HG02678 (cell line): ENCODE results near the gene CSMD2.

ENCODE experiments used
- ATAC-seq: cut with Tn5 transposase; IDR thresholded peaks from one replicate; pipeline ENCODE4 v1.9.1; 2021; ENCODE audit warnings: mild to moderate bottlenecking, moderate library complexity; ENCODE audit not compliant: unreplicated experiment

CSMD2 gene

DNA sequence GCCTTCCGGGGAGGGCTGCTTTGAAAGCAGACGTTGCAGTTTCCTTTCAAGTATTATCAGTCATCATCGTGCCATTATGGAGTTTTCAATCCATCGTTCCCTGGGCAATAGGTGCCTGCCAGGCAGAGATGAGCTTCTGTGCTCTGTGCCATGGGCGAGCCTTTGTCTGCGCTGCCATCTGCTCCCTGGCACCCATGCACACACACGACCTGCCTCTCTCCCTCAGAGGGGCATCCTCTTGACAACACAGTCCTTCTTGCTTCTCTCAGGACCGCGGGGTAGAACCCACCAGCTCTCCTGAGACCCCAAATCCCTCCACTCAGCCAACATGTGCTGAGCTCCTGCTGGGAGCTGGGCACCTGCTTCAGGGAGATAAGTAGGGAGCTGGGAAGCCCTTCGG, 151.9 kb downstream of the CSMD2 start:
- ATAC-seq, result no peak

DNA sequence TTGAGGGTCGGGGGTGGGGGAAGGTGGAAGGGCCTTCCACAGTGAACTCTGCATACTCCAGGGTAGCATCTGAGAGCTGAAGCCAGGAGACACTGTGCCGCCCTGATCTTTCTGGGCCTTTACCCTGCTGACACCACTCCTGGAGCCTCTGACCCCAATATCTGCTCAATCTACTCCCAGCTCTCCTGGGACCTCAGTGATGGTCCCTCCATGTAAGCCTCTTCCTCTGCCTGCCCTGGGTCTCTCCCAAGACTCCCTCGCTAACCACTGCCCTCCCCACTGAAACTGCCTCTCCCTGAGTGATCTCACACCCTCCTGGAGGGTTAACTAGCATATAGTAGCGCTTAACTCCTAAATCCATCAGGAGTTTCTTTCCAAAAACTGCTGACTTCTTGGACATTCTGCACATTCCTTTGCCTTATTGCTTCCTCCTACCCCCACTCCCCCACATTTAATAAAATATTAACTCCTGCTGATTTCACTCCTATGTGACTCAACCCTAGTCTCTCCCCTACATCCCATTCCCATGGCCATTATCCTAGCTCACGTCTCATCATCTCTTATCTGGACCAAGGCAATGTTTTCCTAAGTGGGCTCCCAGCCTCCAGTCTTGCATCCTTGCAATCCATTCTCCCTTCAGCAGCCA, 155.6 kb downstream of the CSMD2 start:
- ATAC-seq, result no peak

DNA sequence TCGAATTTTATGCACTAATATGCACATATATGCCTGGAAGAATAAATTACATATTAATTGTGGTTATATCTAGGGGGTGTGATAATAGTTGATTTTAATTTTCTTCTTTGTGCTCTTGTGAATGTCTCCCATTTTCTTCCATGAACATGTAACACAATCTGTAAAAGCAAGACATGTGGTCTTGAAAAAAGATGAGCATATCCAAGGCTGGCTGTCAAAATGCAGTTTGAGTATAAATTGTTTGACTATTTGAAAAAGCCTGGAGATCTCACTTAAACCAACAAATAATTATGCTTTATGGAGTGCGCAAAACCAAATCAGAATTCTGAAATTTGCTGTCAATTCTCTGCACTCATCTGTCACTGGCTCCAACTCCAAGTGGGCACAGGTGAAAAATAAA, 157.3 kb downstream of the CSMD2 start:
- ATAC-seq, result no peak

DNA sequence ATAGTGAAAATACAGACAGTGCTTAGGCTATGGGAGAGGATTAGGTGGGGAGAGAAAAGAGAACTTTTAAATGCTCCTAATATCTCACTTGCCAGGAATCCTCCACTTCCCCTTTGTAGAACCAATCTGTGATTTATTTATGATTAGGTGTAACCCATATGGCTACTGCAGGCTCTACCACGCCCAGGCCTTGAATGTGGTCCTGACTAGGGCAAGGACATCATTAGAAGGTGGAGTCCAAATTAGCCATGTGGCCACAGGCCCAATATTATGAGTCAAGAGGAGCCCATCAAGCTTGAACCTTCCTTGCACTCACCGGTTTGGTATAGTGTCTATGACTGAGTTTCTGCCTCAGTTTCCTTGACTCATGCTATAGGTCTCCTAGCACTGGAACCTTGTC, 159.7 kb downstream of the CSMD2 start:
- no peak for ATAC-seq

DNA sequence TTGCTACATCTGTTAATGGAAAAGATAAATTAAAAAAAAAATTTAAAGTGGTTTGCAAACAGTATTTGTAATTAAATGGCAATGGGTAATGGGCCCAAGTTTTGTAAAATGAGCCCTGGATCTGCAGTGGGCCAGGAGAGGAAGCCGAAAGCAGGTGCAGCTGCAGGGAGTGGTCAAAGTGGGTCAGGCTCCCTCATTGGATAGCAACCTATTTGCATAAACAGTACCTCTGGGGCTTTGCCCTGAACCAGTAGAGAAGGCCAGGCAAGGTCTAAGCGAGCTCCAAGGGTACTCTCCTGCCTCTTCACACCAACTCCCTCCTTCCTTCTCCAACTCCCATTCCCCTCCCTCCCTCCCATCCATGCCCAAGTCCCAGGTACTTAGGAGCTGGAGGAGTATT, 162.2 kb downstream of the CSMD2 start:
- no peak for ATAC-seq

DNA sequence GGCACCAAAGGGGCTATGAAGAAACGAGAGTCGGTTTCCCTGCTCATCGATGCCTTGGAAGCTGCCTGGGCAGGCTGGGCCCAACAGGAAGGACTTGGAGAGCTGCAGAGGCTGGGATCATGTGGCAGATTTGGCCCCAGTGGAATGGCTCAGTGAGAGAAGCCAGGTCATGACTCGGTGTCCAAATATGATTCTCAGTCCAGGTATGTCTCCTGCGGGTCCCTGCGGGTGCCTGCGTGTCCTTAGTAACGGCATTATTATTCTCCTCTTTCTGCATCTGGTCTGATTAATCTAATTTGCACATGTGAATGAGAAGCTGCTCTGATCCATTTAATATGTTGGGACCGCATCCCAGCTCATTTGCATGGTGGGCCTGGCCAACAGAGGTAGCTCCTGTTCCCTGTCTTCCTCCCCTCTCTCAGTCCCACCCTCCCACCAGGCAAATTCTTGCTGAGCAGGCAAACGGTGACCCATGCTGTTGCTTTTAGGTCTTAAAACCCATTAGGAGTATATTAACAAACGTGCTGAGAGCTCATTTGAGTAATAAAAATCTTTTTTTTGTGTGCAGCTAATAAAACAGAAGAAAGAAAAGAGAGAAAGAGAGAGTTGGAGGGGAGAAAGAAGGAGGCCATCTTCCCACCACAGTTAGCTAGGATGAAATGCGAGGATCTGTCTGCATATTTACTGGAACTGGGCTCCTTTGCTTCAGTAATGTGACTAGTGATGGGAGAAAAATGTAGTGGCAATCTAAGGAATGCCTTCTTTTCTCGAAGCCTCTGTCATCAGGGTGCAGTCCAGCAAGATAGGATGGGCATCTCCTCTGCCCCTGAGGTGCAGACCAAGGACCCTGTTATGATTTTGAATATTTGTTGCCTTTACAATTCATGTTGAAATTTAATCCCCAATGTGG, 167.6 kb downstream of the CSMD2 start:
- no peak for ATAC-seq

DNA sequence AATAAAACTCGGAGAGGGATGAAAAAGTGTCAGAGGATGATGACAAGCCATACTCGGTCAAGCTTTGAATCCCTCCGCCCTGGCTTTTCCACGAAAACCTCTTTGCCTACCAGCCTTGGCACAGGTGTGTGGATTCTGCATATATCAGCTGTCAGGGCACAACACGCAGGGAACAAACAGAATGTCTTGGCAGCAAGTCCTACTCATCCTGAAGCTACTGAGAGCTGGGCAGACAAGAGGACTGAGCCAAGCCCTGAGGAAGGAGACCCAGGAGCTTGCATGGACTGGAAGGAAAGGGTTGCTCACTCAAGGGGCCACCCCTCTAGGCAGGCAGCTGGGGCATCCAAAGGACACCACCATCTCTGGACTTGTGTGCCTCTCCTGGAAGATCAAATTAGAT, 168.7 kb downstream of the CSMD2 start:
- ATAC-seq, result no peak

DNA sequence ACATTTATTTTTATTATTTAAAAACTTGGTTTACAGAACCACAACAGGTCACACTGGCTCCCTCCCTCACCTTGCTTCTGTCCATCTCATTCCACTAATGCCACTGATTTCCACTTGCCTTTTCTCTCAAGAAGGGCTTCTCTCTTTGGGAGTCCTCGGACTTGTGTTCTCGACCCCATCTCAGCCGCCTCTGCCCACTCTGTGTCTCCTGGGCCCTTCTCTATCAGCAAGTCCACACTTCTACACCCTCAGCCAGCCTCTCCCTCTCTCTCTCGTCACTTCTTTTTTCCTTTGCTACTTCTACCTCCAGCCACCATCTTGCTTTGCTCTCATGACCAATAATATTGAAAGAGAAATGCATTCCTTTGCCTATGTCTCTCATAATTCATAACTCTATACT, 171.7 kb downstream of the CSMD2 start:
- no peak for ATAC-seq

DNA sequence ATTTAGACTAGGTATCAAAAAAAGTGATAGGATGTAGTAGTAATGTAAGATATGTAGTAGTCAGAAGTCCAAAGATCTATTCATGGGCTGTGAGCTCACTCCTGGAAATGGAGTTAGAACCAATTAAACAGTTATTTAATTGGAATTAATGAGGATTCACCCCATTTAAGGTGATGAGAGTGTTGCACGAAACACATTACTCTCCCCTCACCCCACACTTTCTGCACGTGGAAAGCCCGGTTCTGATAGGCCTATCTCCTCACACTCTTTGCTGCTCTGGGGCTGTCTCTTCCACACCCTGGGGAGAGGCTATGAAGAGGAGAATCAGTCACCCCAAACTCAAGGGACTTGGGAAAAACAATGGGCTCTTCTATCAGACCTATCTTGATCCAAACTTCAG, 174.7 kb downstream of the CSMD2 start:
- no peak for ATAC-seq

DNA sequence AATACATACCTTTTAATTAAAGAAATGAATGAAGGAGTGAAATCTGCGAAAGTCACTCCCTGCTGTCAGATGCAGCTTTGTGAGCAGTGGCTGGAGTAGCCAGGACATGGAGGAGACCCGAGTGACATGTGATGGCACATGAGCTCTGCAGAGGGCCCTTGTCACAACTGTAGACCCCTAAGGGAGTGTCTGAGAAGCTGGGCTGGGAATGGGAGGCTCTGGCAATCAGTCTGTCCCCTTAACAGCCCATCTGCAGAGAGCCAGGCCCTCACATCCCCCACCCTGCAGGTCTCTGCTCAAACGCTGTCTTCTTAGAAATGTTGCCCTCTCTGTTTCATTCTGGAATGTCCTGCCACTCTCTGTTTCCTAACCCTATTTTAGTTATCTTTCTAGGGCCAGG, 176.9 kb downstream of the CSMD2 start:
- ATAC-seq, result no peak

DNA sequence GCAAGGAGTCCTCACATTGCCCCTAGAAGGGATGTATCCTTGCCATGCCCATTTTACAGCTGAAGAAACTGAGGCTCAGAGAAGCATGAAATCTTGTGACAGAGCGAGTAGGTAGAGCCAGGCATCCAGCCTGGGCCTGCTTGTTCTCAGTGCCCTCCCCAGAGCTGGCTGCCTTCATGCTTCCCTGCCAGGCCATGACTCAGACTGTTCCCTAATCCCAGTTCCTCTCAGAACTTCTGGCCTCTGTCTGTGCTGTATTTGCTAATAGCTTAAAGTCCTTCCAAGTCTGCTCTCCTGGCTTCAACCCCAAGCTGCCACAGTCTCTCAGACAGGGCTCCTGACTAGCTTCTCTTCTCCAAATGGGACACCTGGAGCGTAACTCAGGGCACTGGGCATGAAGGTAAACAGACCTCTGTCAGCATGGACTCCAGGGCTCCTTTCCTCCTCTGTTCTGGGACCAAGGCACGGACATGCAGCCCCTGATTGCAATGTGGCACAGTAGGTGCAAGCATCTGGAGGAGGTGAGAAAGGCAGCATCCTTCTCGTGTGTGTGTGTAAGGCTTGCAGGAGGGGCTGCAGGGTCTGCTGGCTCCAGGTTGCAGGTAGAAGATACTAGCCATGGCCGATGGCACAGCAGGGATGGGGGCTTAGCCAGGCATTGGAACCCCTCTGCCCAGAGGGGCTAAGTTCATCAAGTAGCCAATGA, 178.5 kb downstream of the CSMD2 start:
- ATAC-seq, result no peak

DNA sequence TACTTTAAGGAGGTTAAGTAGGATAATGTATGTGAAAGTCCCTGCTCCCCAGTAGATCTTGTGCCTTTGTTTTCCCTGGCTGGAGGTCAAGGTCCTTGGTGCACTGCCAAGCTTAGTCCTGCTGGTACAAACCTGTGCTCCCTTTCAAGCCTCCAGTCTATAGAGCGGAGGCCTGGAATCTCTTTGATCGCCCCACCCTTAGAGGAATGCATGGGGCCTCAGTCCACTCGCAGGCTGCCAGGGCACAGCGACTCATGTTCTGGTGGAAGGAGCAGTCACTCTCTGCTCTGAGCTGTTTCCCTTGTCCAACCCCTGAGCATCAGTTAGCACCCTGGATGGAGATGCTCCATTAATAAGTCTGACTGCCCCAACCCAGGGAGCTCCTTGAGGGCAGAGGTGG, 179.4 kb downstream of the CSMD2 start:
- ATAC-seq, result no peak

DNA sequence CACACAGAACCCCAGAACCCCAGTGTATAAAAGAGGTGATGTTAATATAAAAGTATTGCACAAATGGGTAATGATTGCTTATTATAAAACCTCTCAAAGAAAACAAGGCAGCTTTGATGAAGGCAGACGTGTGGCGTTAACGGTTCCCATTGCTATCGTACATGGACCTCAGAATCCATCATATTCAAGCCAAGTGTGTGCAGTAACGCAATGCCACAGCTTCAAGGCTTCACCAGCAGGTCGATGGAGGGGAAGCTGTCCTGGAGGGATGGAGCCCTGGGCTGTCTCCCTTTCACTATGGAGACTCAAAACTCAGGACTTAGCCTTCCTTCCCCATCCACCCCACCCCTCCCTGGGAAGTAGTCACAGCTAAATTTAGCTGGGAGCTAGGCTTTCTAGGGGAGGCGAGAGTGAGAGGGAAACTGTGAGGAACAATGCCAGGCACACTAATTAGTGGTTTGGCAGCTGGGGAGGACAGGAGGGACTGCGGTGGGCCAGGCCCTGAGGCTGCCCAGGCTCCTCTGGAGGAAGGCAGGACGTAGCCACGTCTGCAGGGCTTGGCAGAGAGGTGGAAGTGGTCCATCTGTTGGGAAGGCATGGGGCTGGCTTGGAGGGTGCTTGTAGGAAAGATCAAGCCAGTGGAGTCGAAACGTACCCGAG, 180.0 kb downstream of the CSMD2 start:
- ATAC-seq, result no peak

DNA sequence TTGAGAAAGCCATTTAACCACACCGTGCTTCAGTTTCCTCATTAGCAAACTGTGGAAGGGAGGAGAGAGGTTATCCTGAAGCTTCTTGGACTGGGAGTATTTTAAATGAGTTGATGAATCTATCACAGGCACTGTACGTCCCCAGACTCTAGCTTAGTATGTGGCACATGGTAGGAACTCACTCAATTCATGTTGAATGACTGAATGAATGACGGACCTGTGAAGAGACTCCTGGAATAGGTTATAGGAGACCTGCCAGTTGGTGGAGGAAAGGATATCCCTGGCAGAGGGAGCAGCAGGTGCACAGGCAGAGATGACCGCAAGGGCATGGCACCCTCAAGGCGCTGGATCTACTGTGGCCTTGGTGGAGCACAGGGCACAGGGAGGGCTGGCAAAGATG, 182.6 kb downstream of the CSMD2 start:
- no peak for ATAC-seq

DNA sequence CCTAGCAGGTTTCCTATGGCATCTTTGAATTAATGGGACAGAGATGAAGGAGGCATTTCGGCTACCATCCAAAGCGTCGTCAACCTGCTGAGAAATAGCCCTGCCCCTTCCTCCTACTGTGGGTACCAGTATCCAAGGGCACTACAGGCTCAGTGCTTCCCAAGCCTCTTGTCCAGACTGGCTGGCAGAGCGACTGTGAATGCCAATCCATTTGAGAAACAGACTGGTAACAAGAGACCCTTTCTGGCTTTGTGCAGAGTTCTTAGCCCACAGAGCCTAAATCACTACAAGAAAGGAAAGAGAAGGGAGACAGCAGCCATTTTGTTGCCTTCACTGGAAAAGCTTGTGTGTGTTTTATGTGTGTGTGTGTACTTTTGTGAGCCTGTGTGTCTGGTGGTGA, 185.7 kb downstream of the CSMD2 start:
- ATAC-seq, result no peak

DNA sequence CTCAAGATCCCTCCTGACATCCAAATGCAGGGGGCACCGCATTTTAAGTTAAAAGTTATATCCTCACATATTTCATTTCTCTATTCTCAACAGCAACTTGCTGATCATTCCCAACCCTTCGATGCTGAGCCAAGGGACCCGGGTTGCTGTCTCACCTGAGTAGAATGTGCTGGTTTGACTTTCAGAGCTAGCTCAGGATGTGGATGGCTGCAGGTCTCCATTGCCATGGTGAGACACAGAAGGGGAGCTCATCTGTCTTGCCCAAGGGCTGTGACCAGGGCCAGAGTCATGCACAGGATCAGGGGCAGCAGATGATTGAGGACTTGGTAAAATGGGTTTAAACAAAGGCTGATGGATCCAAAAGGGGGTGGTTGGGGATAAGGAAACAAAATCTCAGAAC, 189.1 kb downstream of the CSMD2 start:
- no peak for ATAC-seq

DNA sequence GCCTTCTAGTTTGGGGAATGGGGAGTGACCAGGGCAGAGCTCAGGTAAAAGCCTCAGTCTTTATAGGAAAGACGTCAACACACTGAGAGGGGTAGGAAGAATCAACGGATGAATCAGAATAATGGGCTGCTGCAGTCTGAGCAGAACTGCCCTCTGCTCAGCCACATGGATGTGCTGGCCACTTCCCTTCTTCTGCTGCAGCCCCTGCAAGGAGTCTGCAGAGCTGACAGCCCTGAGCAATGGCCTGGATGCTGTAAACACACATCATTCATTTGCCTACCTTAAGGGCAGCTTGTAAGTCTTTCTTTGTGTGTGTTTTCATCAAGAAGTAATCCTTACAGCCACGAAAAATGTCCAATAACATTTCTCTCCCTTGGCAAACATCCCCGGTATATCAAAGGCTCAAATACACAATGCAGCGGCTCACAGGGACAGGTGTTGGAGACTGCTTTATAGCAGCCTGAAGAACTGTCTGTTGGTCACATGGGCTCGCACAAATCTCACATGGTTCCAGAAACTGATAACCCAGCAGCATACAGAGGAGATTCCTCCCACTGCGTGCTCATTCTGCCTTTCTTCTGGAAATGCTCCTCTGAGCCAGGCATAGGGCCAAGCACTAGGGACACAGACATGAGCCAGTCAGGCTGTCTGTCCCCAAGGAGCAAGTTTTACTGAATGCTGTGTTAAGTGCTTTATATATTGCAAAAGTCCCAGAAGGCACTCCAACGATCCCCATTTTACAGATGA, 191.1 kb downstream of the CSMD2 start:
- no peak for ATAC-seq

DNA sequence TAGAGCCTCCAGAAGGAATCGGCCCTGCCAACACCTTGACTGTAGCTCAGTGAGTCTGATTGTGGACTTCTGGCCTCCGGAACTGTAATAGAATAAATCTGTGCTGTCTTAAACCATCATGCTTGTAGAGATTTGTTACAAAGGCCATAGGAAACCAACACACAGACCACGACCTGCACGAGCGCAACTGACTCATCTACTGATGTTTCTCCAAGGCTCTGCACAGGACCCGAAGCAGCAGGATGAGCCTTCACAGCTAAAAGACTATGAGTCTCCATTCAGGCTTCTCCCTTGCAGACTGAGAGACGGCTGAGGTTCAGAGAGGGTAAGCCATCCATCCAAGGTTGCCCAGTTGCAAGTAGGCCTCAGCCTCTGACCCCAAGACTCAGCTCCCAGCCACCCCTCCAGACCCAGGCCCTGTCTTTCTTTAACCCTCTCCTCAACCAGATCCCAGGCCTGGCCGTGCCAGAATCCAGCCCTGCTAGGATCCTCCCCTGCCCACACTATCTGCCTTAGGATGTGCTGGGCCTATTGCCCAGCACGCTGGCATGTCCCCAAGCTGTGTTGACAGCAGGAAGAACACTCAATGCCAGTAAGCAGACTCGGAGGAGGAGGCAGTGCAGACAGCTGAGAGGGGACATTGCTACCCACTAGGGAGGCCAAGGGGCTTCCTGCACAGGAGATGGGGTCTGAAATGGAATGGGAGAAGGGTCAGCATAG, 192.2 kb downstream of the CSMD2 start:
- no peak for ATAC-seq

DNA sequence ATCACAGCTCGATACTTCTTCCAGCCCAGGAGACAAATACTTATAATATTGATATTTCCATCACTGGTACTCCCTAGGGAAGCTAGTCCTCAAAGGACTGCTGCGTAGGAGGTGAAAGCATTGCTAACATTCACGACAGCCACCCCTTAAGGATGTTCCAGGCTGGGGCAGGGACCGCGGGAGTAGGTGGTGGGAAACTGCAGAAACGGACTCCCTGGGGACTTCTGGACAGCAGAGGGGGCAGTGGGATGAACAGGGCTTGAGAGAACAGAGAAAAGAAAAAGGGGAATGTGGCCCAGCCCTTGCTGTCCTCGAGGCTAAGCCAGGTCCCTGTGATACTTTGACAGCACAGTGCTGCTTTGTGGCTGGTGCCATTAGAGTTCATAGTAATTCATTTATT, 193.1 kb downstream of the CSMD2 start:
- no peak for ATAC-seq
